B cell (primary cell): Measurements from ENCODE around the gene AGPAT3. TPM values are rescaled to one million over a fixed set of nuclear protein-coding genes. Genes with fewer than 3 reads are reported as not detected.

Source experiments
- ATAC-seq: fragments of 200-7000 bp; cut with Tn5 transposase; one replicate; pipeline ENCODE4 v1.10.0; 2021; ENCODE audit warnings: low read depth, mild to moderate bottlenecking, moderate number of reproducible peaks, moderate library complexity
- CTCF ChIA-PET: fragments of 350-600 bp; sonication (Branson Sonifier 250); formaldehyde crosslinking; loops from one replicate; lab custom pipeline; 2021; ENCODE audit warnings: antibody characterized with exemption, inconsistent platforms; lab: Charles Lee
- POLR2A ChIA-PET: fragments of 350-600 bp; sonication (Branson Sonifier 250); formaldehyde crosslinking; loops from one replicate; lab custom pipeline; 2021; ENCODE audit warnings: antibody characterized with exemption; lab: Charles Lee
- DNase-seq: peaks from one replicate; pipeline ENCODE4 v3.0.0; 2013
- H2AFZ ChIP-seq: 2 replicates; pipeline ENCODE4 v1.6.1; 2012; ENCODE audit warnings: mild to moderate bottlenecking, low read depth, low read length; ENCODE audit not compliant: insufficient read depth, poor library complexity, severe bottlenecking
- H3K27ac ChIP-seq, 2 donors: 1 replicate in 1 of 2; 2 replicates in 1 of 2; pipeline ENCODE4 v1.5.1; 2012 to 2013; ENCODE audit warnings: low read length in 2 of 2, mild to moderate bottlenecking in 2 of 2, moderate library complexity in 1 of 2
- H3K27me3 ChIP-seq, 4 experiments: fragments of 200-600 bp in 1 of 4; sonication (generic) in 1 of 4; replicated peaks in 1 of 4; 1 replicate in 2 of 4; 2 replicates in 2 of 4; pipeline versions ENCODE4 v1.6.1 to v1.7.0; 2013 to 2016; ENCODE audit warnings: low read length in 3 of 4, mild to moderate bottlenecking in 2 of 4, mixed read lengths in 1 of 4, moderate library complexity in 1 of 4; ENCODE audit not compliant: insufficient read depth in 4 of 4, control insufficient read depth in 3 of 4; ENCODE audit errors: control extremely low read depth in 1 of 4
- H3K36me3 ChIP-seq, 2 experiments: replicated peaks in 1 of 2; 1 replicate in 1 of 2; 2 replicates in 1 of 2; pipeline versions ENCODE4 v1.6.1 to v1.7.1; 2013; ENCODE audit warnings: low read length in 1 of 2; ENCODE audit not compliant: insufficient read depth in 2 of 2, control insufficient read depth in 1 of 2; ENCODE audit errors: control extremely low read depth in 1 of 2, extremely low read depth in 1 of 2
- H3K4me1 ChIP-seq, 2 donors: fragments of 200-600 bp in 1 of 2; sonication (generic) in 1 of 2; 1 replicate in 1 of 2; 2 replicates in 1 of 2; pipeline versions ENCODE4 v1.5.1 to v1.6.1; 2013 to 2017; ENCODE audit warnings: low read length in 2 of 2; ENCODE audit not compliant: control insufficient read depth in 2 of 2, insufficient read depth in 2 of 2
- H3K4me2 ChIP-seq: replicated peaks from 2 replicates; pipeline ENCODE3; 2012; ENCODE audit warnings: mild to moderate bottlenecking, low read depth, low read length; ENCODE audit not compliant: poor library complexity, severe bottlenecking
- H3K4me3 ChIP-seq, 5 experiments: fragments of 200-600 bp in 1 of 5; sonication (generic) in 1 of 5; 1 replicate in 3 of 5; 2 replicates in 2 of 5; pipeline versions ENCODE4 v1.5.1 to v1.7.0; 2011 to 2016; ENCODE audit warnings: low read length in 4 of 5, mild to moderate bottlenecking in 4 of 5, low read depth in 2 of 5, control low read depth in 1 of 5, moderate library complexity in 1 of 5; ENCODE audit not compliant: insufficient read depth in 1 of 5; ENCODE audit errors: control extremely low read depth in 1 of 5, extremely low read depth in 1 of 5
- H3K79me2 ChIP-seq: fragments of 200-600 bp; sonication (generic); one replicate; pipeline ENCODE4 v1.6.0; 2016; ENCODE audit warnings: low read length; ENCODE audit not compliant: control insufficient read depth, insufficient read depth
- H3K9ac ChIP-seq: fragments of 200-600 bp; sonication (generic); 2 replicates; pipeline ENCODE4 v1.6.1; 2017; ENCODE audit warnings: mild to moderate bottlenecking, low read length, moderate library complexity
- H3K9me3 ChIP-seq, 3 donors: one replicate each; pipeline versions ENCODE4 v1.6.1 to v1.7.1; 2013; ENCODE audit warnings: low read length in 2 of 3; ENCODE audit not compliant: control insufficient read depth in 2 of 3, insufficient read depth in 1 of 3; ENCODE audit errors: control extremely low read depth in 1 of 3
- H4K20me1 ChIP-seq: 2 replicates; pipeline ENCODE4 v1.6.0; 2012; ENCODE audit warnings: mild to moderate bottlenecking, low read length; ENCODE audit not compliant: insufficient read depth, control insufficient read depth, poor library complexity, severe bottlenecking
- H3K27ac Mint-ChIP-seq: one replicate; pipeline ENCODE4 v1.8.0; 2021; ENCODE audit warnings: mixed read lengths
- H3K27me3 Mint-ChIP-seq: one replicate; pipeline ENCODE4 v1.8.0; 2021; ENCODE audit warnings: mixed read lengths
- H3K4me1 Mint-ChIP-seq: one replicate; pipeline ENCODE4 v1.8.0; 2021; ENCODE audit warnings: mixed read lengths
- H3K4me3 Mint-ChIP-seq: one replicate; pipeline ENCODE4 v1.8.0; 2021; ENCODE audit warnings: mixed read lengths
- H3K9me3 Mint-ChIP-seq: one replicate; pipeline ENCODE4 v1.8.0; 2022; ENCODE audit warnings: mixed read lengths; ENCODE audit not compliant: insufficient read depth
- EZH2 ChIP-seq: IDR thresholded peaks from 2 replicates; pipeline ENCODE4 v1.6.1; 2012; ENCODE audit warnings: borderline replicate concordance, low read depth, mild to moderate bottlenecking, moderate library complexity, low read length; ENCODE audit not compliant: insufficient read depth, poor library complexity, severe bottlenecking
- WGBS: methylation state at CpG from one replicate; pipeline ENCODE4 v1.1.5; 2013; ENCODE audit warnings: missing lambda C conversion rate; ENCODE audit not compliant: insufficient coverage; 5-methylcytosine and 5-hydroxymethylcytosine counted together
- intact Hi-C: fragments of 100-400 bp; cut with micrococcal nuclease; formaldehyde crosslinking; loops from one replicate; pipeline ENCODE4 v1.10.0; 2022
- polyA plus RNA-seq: library from polyadenylated mRNA; depleted of rRNA; stranded (reverse); fragments of >200 nt; gene quantifications from 2 replicates; pipeline ENCODE4 v1.2.3, GENCODE V29; 2012
- total RNA-seq, 2 donors: library from RNA; stranded (reverse); fragments of 120-200 nt in 1 of 2; gene quantifications; 1 replicate in 1 of 2; 2 replicates in 1 of 2; pipeline versions ENCODE4 v1.2.3 to v1.2.4, GENCODE V29; 2013 to 2022
- TF ChIP-seq, protein P1 (sequence below): fragments of 200-600 bp; IDR thresholded peaks from one replicate; pipeline ENCODE4 v1.8.0; 2022; ENCODE audit warnings: antibody characterized with exemption, mild to moderate bottlenecking

The AGPAT3 gene
- total and polyA plus RNA-seq, 2 donors (not counting 1 experiment from before 2014, with no cell fraction given), result 14.3 to 49.3 TPM

DNA sequence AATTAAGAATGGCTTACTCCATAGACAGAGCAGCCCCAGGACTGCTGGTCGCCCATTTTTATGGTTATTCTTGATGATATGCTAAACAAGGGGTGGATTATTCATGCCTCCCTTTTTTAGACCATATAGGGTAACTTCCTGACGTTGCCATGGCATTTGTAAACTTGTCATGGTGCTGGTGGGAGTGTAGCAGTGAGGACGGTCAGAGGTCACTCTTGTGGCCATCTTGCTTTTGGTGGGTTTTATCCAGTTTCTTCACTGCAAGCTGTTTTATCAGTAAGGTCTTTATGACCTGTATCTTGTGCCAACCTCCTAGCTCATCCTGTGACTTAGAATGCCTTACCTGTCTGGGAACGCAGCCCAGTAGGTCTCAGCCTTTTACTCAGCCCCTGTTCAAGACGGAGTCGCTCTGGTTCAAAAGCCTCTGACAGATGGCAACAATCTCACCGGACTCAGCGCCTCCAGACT lies 5.2 kb upstream of the AGPAT3 start:
- Histone ChIP-seq H3K4me3 (no peak overlapping the region), H3K27me3 (no peaks in the 10 kb centered on the region), H3K9ac (no peak overlapping the region), H4K20me1 (no peaks in the 10 kb centered on the region), H3K36me3 (no peaks in the 10 kb centered on the region), H3K79me2 (no peaks in the 10 kb centered on the region), H3K27ac (no peak overlapping the region), H3K4me2 (no peak overlapping the region), H3K9me3 (no peaks in the 10 kb centered on the region), H2AFZ (no peak overlapping the region), H3K4me1 (peaks cover 13 to 33% of the 10 kb centered on the region in 2 donors)
- no peak for TF ChIP-seq EZH2
- TF ChIP-seq, protein P1, sequence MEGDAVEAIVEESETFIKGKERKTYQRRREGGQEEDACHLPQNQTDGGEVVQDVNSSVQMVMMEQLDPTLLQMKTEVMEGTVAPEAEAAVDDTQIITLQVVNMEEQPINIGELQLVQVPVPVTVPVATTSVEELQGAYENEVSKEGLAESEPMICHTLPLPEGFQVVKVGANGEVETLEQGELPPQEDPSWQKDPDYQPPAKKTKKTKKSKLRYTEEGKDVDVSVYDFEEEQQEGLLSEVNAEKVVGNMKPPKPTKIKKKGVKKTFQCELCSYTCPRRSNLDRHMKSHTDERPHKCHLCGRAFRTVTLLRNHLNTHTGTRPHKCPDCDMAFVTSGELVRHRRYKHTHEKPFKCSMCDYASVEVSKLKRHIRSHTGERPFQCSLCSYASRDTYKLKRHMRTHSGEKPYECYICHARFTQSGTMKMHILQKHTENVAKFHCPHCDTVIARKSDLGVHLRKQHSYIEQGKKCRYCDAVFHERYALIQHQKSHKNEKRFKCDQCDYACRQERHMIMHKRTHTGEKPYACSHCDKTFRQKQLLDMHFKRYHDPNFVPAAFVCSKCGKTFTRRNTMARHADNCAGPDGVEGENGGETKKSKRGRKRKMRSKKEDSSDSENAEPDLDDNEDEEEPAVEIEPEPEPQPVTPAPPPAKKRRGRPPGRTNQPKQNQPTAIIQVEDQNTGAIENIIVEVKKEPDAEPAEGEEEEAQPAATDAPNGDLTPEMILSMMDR, result no peak
- CTCF ChIA-PET, result no interaction called here
- ATAC-seq (no peak), DNase-seq (no peak)
- Mint-ChIP-seq H3K4me1 (peaks cover 25% of the 10 kb centered on the region), H3K4me3 (no peak overlapping the region), H3K9me3 (no peaks in the 10 kb centered on the region), H3K27me3 (no peaks in the 10 kb centered on the region), H3K27ac (no peak overlapping the region)
- POLR2A ChIA-PET, result no interaction called here
- intact Hi-C loops, result loop anchor here (5.0 to 10.0 kb wide), 3 partner anchors 55 to 1253 kb away; no protein-coding TSS in a partner anchor
- 97% methylated on average over 6 of the region's 8 CpGs for WGBS

DNA sequence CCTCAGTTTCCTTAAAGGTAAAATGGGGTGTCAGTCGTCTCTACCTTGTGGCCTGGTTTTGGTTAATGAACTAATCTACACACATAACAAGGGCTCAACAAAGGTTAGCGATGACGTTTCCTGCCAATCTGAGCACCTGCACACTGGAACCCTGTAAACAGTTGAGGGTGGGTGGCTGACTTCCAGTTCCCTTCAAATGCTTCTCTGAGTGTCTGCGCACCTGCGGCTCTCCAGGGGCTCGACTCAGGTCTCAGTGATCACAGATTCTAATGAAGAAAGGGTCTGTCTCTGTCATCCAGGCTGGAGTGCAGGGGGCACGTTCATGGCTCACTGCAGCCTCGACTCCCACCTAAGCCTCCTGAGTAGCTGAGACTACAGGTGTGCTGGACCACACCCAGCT lies 3.3 kb upstream of the AGPAT3 start:
- Histone ChIP-seq H3K4me3 (no peak overlapping the region), H3K27ac (no peak overlapping the region), H3K4me1 (peaks cover 11 to 27% of the 10 kb centered on the region in 2 donors), H4K20me1 (peaks cover 5% of the 10 kb centered on the region), H3K9me3 (no peaks in the 10 kb centered on the region), H3K79me2 (peaks cover 9% of the 10 kb centered on the region), H3K9ac (no peak overlapping the region), H3K27me3 (no peaks in the 10 kb centered on the region), H3K4me2 (peak overlapping the region; percentile 33), H2AFZ (no peak overlapping the region), H3K36me3 (no peaks in the 10 kb centered on the region)
- peak; percentile 26 for DNase-seq
- Mint-ChIP-seq H3K9me3 (no peaks in the 10 kb centered on the region), H3K27ac (peak overlapping the region; percentile 80), H3K4me3 (peak overlapping the region; percentile 16), H3K4me1 (peaks cover 20% of the 10 kb centered on the region), H3K27me3 (no peaks in the 10 kb centered on the region)
- ChIA-PET POLR2A (no interaction called here), CTCF (interaction anchor here (0.8 to 1.1 kb wide), 2 partner anchors 77 to 114 kb away, joined by 3 read pairs; no protein-coding TSS in a partner anchor)
- TF ChIP-seq EZH2, result no peak
- TF ChIP-seq, protein P1, result no peak
- no peak for ATAC-seq
- intact Hi-C loops, result loop anchor here (5.0 to 10.0 kb wide), 3 partner anchors 53 to 1251 kb away; no protein-coding TSS in a partner anchor
- 58% methylated on average over 7 of the region's 8 CpGs for WGBS
